ENCODE data around the gene C7. TPM values are rescaled to one million over a fixed set of nuclear protein-coding genes. Genes with fewer than 3 reads are reported as not detected.

C7 gene
- total and polyA plus RNA-seq, 2 of the 13 experiments (the other 11 are each of a cell fraction or from before 2014, with no cell fraction given): 1.7 to 3.5 TPM

GRCh38 chr5:40873286-40873880 is 35.9 kb upstream of the C7 start:
- no TSS peak for BruUV-seq (replicated peaks)
- FAIRE-seq: no peak
- H3K9ac ChIP-seq (ENCODE audit: insufficient read depth, low read depth, low read length): no peak overlapping the region
- intact Hi-C loops (cut with micrococcal nuclease; ENCODE audit: unreplicated experiment): no loop called here
- H3K4me3 ChIP-seq (replicated peaks in 1 of 3; ENCODE audit: insufficient read depth in 1 of 3, low read depth in 2 of 3, low read length in 3 of 3): no peak overlapping the region
- no peak for TF ChIP-seq KDM5A (IDR thresholded peaks at IDR 0.05; ENCODE audit: borderline replicate concordance, low read length)
- no peak for TF ChIP-seq MED1 (CRISPR knock-in tag; IDR thresholded peaks at IDR 0.05)
- TF ChIP-seq FOXO4 (CRISPR knock-in tag; conservative IDR thresholded peaks at IDR 0.05): no peak
- TF ChIP-seq SRSF9 (IDR thresholded peaks at IDR 0.05; ENCODE audit: borderline replicate concordance, insufficient read depth, low read depth, low read length, poor library complexity, severe bottlenecking): no peak
- no peak for TF ChIP-seq ZNF776 (CRISPR knock-in tag; IDR thresholded peaks at IDR 0.05)
- WGBS (ENCODE audit: low lambda C conversion rate): 22% methylated on average over 3 of the region's 3 CpGs
- no peaks in the 10 kb centered on the region for H3K27me3 ChIP-seq (ENCODE audit: control insufficient read depth in 1 of 2, insufficient read depth in 2 of 2, low read length in 2 of 2)
- no peaks in the 10 kb centered on the region for H4K20me1 ChIP-seq (ENCODE audit: insufficient read depth, low read length)
- ChIA-PET POLR2A (no interaction called here), CTCF (ENCODE audit: low intra/inter-chr PET ratio, low total read pairs) (no interaction called here)
- no peaks in the 10 kb centered on the region for H3K36me3 ChIP-seq (replicated peaks in 1 of 2; ENCODE audit: control insufficient read depth in 1 of 2, insufficient read depth in 2 of 2, low read length in 2 of 2)
- no peak for DNase-seq (ENCODE audit: low spot score)
- H2AFZ ChIP-seq (ENCODE audit: low read length): no peak overlapping the region
- H3K4me1 ChIP-seq (ENCODE audit: insufficient read depth, low read length): 0 out of 2 replicates have a peak, but pooled peaks cover 4% of the 10 kb centered on the region
- H3K27ac ChIP-seq (ENCODE audit: extremely low read length, insufficient read depth, low read length): no peak overlapping the region
- no peak for ATAC-seq
- H3K79me2 ChIP-seq (ENCODE audit: insufficient read depth, low read length): no peaks in the 10 kb centered on the region
- no peak overlapping the region for H3K4me2 ChIP-seq (ENCODE audit: low read depth, low read length)
- no peaks in the 10 kb centered on the region for H3K9me3 ChIP-seq (ENCODE audit: low read length)
- in situ Hi-C loops (cut with HindIII; ENCODE audit: extremely low pct_ligation_motif_present, low pct_unique_long_range_greater_than_20kb): no loop called here

GRCh38 chr5:40875958-40876357 is 33.3 kb upstream of the C7 start:
- no TSS peak for BruUV-seq (replicated peaks)
- POLR2A ChIA-PET: no interaction called here
- TF ChIP-seq NR3C1 (CRISPR knock-in tag; IDR thresholded peaks at IDR 0.05) (no peak), SALL2 (CRISPR knock-in tag; IDR thresholded peaks at IDR 0.05) (no peak), RARA (CRISPR knock-in tag; IDR thresholded peaks at IDR 0.05) (0 out of 2 replicates have a peak, but pooled peaks have one; percentile 7), ZNF883 (CRISPR knock-in tag; IDR thresholded peaks at IDR 0.05; ENCODE audit: not compliant biosample characterization) (no peak), MAFG (CRISPR knock-in tag; IDR thresholded peaks at IDR 0.05) (peak; percentile 64; the same call in 1 of the 2 replicates), TEAD3 (CRISPR knock-in tag; optimal IDR thresholded peaks at IDR 0.05; ENCODE audit: borderline replicate concordance) (peak; percentile 64), RBM22 (optimal IDR thresholded peaks at IDR 0.05; ENCODE audit: low read length) (no peak), KDM6A (CRISPR knock-in tag; IDR thresholded peaks at IDR 0.05; ENCODE audit: low read depth) (no peak), ZFP62 (CRISPR knock-in tag; IDR thresholded peaks at IDR 0.05) (no peak), TBL1XR1 (IDR thresholded peaks at IDR 0.05; ENCODE audit: borderline replicate concordance, low read length, partially characterized antibody) (no peak), NR2F6 (IDR thresholded peaks at IDR 0.05) (no peak), NR2F6 (CRISPR knock-in tag; IDR thresholded peaks at IDR 0.05) (no peak; the same call in 1 of the 2 replicates), SIN3A (IDR thresholded peaks at IDR 0.05; ENCODE audit: borderline replicate concordance, low read depth, low read length) (no peak), POLR2G (IDR thresholded peaks at IDR 0.05; ENCODE audit: low read depth, low read length) (no peak)

More at GRCh38 chr5:40875958-40876357, 33.3 kb upstream of the C7 start:
- WGBS (ENCODE audit: low lambda C conversion rate): 26% methylated on average over 3 of the region's 3 CpGs
- no peaks in the 10 kb centered on the region for H4K20me1 ChIP-seq (ENCODE audit: insufficient read depth, low read length)
- in situ Hi-C loops (cut with HindIII; ENCODE audit: extremely low pct_ligation_motif_present, low pct_unique_long_range_greater_than_20kb): loop anchor here (5.0 kb wide), 1 partner anchor 119 kb away; the partner anchor contains the start of gene TTC33
- CTCF ChIA-PET (ENCODE audit: low intra/inter-chr PET ratio, low total read pairs): no interaction called here
- no peaks in the 10 kb centered on the region for H3K79me2 ChIP-seq (ENCODE audit: insufficient read depth, low read length)
- 0 out of 2 replicates have a peak, but pooled peaks cover 4% of the 10 kb centered on the region for H3K4me1 ChIP-seq (ENCODE audit: insufficient read depth, low read length)
- no peaks in the 10 kb centered on the region for H3K27me3 ChIP-seq (ENCODE audit: control insufficient read depth in 1 of 2, insufficient read depth in 2 of 2, low read length in 2 of 2)
- no peak for ATAC-seq
- no peaks in the 10 kb centered on the region for H3K9me3 ChIP-seq (ENCODE audit: low read length)
- H3K4me3 ChIP-seq (replicated peaks in 1 of 3; ENCODE audit: insufficient read depth in 1 of 3, low read depth in 2 of 3, low read length in 3 of 3): no peak overlapping the region
- no peak for FAIRE-seq
- H3K36me3 ChIP-seq (replicated peaks in 1 of 2; ENCODE audit: control insufficient read depth in 1 of 2, insufficient read depth in 2 of 2, low read length in 2 of 2): no peaks in the 10 kb centered on the region
- no peak for DNase-seq (ENCODE audit: low spot score)
- no peak overlapping the region for H3K27ac ChIP-seq (ENCODE audit: extremely low read length, insufficient read depth, low read length)
- H3K9ac ChIP-seq (ENCODE audit: insufficient read depth, low read depth, low read length): no peak overlapping the region
- H2AFZ ChIP-seq (ENCODE audit: low read length): no peak overlapping the region
- intact Hi-C loops (cut with micrococcal nuclease; ENCODE audit: unreplicated experiment): loop anchor here (5.0 kb wide), 1 partner anchor 929 kb away; no protein-coding TSS in a partner anchor
- H3K4me2 ChIP-seq (ENCODE audit: low read depth, low read length): no peak overlapping the region
